ENCODE results near the gene TAGLN3.

TAGLN3 gene

GRCh38 chr3:112007633-112008032, 8.9 kb downstream of the TAGLN3 start:
- Histone ChIP-seq H3K27me3 (ENCODE audit: control insufficient read depth in 1 of 2, insufficient read depth in 2 of 2, low read length in 2 of 2) (no peaks in the 10 kb centered on the region), H3K4me3 (ENCODE audit: low read depth in 1 of 2, low read length in 2 of 2) (no peak overlapping the region), H3K4me1 (ENCODE audit: control insufficient read depth in 1 of 2, insufficient read depth in 2 of 2, low read length in 2 of 2) (peaks cover 0 to 5% of the 10 kb centered on the region in 2 donors), H3K9me3 (ENCODE audit: control insufficient read depth in 1 of 2, low read length in 2 of 2) (no peaks in the 10 kb centered on the region), H3K9ac (ENCODE audit: low read depth in 1 of 2, low read length in 2 of 2) (no peak overlapping the region), H3K27ac (ENCODE audit: low read depth, low read length) (no peak overlapping the region), H3K36me3 (ENCODE audit: control insufficient read depth in 1 of 2, insufficient read depth in 2 of 2, low read length in 2 of 2) (no peaks in the 10 kb centered on the region)

GRCh38 chr3:112009670-112010069, 10.9 kb downstream of the TAGLN3 start:
- Histone ChIP-seq H3K27ac (ENCODE audit: low read depth, low read length) (no peak overlapping the region), H3K9me3 (ENCODE audit: control insufficient read depth in 1 of 2, low read length in 2 of 2) (no peaks in the 10 kb centered on the region), H3K36me3 (ENCODE audit: control insufficient read depth in 1 of 2, insufficient read depth in 2 of 2, low read length in 2 of 2) (no peaks in the 10 kb centered on the region), H3K27me3 (ENCODE audit: control insufficient read depth in 1 of 2, insufficient read depth in 2 of 2, low read length in 2 of 2) (no peaks in the 10 kb centered on the region), H3K4me1 (ENCODE audit: control insufficient read depth in 1 of 2, insufficient read depth in 2 of 2, low read length in 2 of 2) (peaks cover 4 to 9% of the 10 kb centered on the region in 2 donors), H3K4me3 (ENCODE audit: low read depth in 1 of 2, low read length in 2 of 2) (no peak overlapping the region), H3K9ac (ENCODE audit: low read depth in 1 of 2, low read length in 2 of 2) (no peak overlapping the region)

GRCh38 chr3:112010636-112011035, 11.9 kb downstream of the TAGLN3 start:
- Histone ChIP-seq H3K27me3 (ENCODE audit: control insufficient read depth in 1 of 2, insufficient read depth in 2 of 2, low read length in 2 of 2) (no peaks in the 10 kb centered on the region), H3K4me1 (ENCODE audit: control insufficient read depth in 1 of 2, insufficient read depth in 2 of 2, low read length in 2 of 2) (peaks cover 4 to 6% of the 10 kb centered on the region in 2 donors), H3K4me3 (ENCODE audit: low read depth in 1 of 2, low read length in 2 of 2) (no peak overlapping the region), H3K9ac (ENCODE audit: low read depth in 1 of 2, low read length in 2 of 2) (no peak overlapping the region), H3K36me3 (ENCODE audit: control insufficient read depth in 1 of 2, insufficient read depth in 2 of 2, low read length in 2 of 2) (no peaks in the 10 kb centered on the region), H3K9me3 (ENCODE audit: control insufficient read depth in 1 of 2, low read length in 2 of 2) (no peaks in the 10 kb centered on the region), H3K27ac (ENCODE audit: low read depth, low read length) (no peak overlapping the region)

- Histone ChIP-seq H3K36me3 (ENCODE audit: control insufficient read depth in 1 of 2, insufficient read depth in 2 of 2, low read length in 2 of 2) (no peaks in the 10 kb centered on the region), H3K4me3 (ENCODE audit: low read depth in 1 of 2, low read length in 2 of 2) (no peak overlapping the region), H3K9me3 (ENCODE audit: control insufficient read depth in 1 of 2, low read length in 2 of 2) (no peaks in the 10 kb centered on the region), H3K27me3 (ENCODE audit: control insufficient read depth in 1 of 2, insufficient read depth in 2 of 2, low read length in 2 of 2) (no peaks in the 10 kb centered on the region), H3K9ac (ENCODE audit: low read depth in 1 of 2, low read length in 2 of 2) (no peak overlapping the region), H3K27ac (ENCODE audit: low read depth, low read length) (no peak overlapping the region), H3K4me1 (ENCODE audit: control insufficient read depth in 1 of 2, insufficient read depth in 2 of 2, low read length in 2 of 2) (peaks cover 4 to 6% of the 10 kb centered on the region in 2 donors)
Measured at GRCh38 chr3:112011376-112011940, 12.7 kb downstream of the TAGLN3 start.

- Histone ChIP-seq H3K9me3 (ENCODE audit: control insufficient read depth in 1 of 2, low read length in 2 of 2) (no peaks in the 10 kb centered on the region), H3K27ac (ENCODE audit: low read depth, low read length) (no peak overlapping the region), H3K4me1 (ENCODE audit: control insufficient read depth in 1 of 2, insufficient read depth in 2 of 2, low read length in 2 of 2) (peaks cover 4 to 6% of the 10 kb centered on the region in 2 donors), H3K27me3 (ENCODE audit: control insufficient read depth in 1 of 2, insufficient read depth in 2 of 2, low read length in 2 of 2) (no peaks in the 10 kb centered on the region), H3K9ac (ENCODE audit: low read depth in 1 of 2, low read length in 2 of 2) (no peak overlapping the region), H3K4me3 (ENCODE audit: low read depth in 1 of 2, low read length in 2 of 2) (no peak overlapping the region), H3K36me3 (ENCODE audit: control insufficient read depth in 1 of 2, insufficient read depth in 2 of 2, low read length in 2 of 2) (no peaks in the 10 kb centered on the region)
Measured at GRCh38 chr3:112012205-112012992, 13.7 kb downstream of the TAGLN3 start.

GRCh38 chr3:112013058-112013783, 14.5 kb downstream of the TAGLN3 start:
- H3K9me3 ChIP-seq (ENCODE audit: control insufficient read depth in 1 of 2, low read length in 2 of 2) = no peaks in the 10 kb centered on the region
- no peak overlapping the region for H3K9ac ChIP-seq (ENCODE audit: low read depth in 1 of 2, low read length in 2 of 2)
- no peak overlapping the region for H3K27ac ChIP-seq (ENCODE audit: low read depth, low read length)
- H3K4me3 ChIP-seq (ENCODE audit: low read depth in 1 of 2, low read length in 2 of 2) = peak overlapping the region in 1 of 2 donors; percentile 18
- H3K27me3 ChIP-seq (ENCODE audit: control insufficient read depth in 1 of 2, insufficient read depth in 2 of 2, low read length in 2 of 2) = no peaks in the 10 kb centered on the region
- H3K4me1 ChIP-seq (ENCODE audit: control insufficient read depth in 1 of 2, insufficient read depth in 2 of 2, low read length in 2 of 2) = peaks cover 4 to 6% of the 10 kb centered on the region in 2 donors
- H3K36me3 ChIP-seq (ENCODE audit: control insufficient read depth in 1 of 2, insufficient read depth in 2 of 2, low read length in 2 of 2) = no peaks in the 10 kb centered on the region

GRCh38 chr3:112013784-112014143, 15.0 kb downstream of the TAGLN3 start:
- no peak overlapping the region for H3K4me3 ChIP-seq (ENCODE audit: low read depth in 1 of 2, low read length in 2 of 2)
- H3K27ac ChIP-seq (ENCODE audit: low read depth, low read length) = no peak overlapping the region
- H3K9ac ChIP-seq (ENCODE audit: low read depth in 1 of 2, low read length in 2 of 2) = no peak overlapping the region
- no peaks in the 10 kb centered on the region for H3K27me3 ChIP-seq (ENCODE audit: control insufficient read depth in 1 of 2, insufficient read depth in 2 of 2, low read length in 2 of 2)
- no peaks in the 10 kb centered on the region for H3K9me3 ChIP-seq (ENCODE audit: control insufficient read depth in 1 of 2, low read length in 2 of 2)
- H3K36me3 ChIP-seq (ENCODE audit: control insufficient read depth in 1 of 2, insufficient read depth in 2 of 2, low read length in 2 of 2) = no peaks in the 10 kb centered on the region
- H3K4me1 ChIP-seq (ENCODE audit: control insufficient read depth in 1 of 2, insufficient read depth in 2 of 2, low read length in 2 of 2) = peaks cover 4 to 6% of the 10 kb centered on the region in 2 donors

- Histone ChIP-seq H3K4me1 (ENCODE audit: control insufficient read depth in 1 of 2, insufficient read depth in 2 of 2, low read length in 2 of 2) (peaks cover 4 to 6% of the 10 kb centered on the region in 2 donors), H3K36me3 (ENCODE audit: control insufficient read depth in 1 of 2, insufficient read depth in 2 of 2, low read length in 2 of 2) (no peaks in the 10 kb centered on the region), H3K27me3 (ENCODE audit: control insufficient read depth in 1 of 2, insufficient read depth in 2 of 2, low read length in 2 of 2) (no peaks in the 10 kb centered on the region), H3K9me3 (ENCODE audit: control insufficient read depth in 1 of 2, low read length in 2 of 2) (no peaks in the 10 kb centered on the region), H3K4me3 (ENCODE audit: low read depth in 1 of 2, low read length in 2 of 2) (no peak overlapping the region), H3K9ac (ENCODE audit: low read depth in 1 of 2, low read length in 2 of 2) (no peak overlapping the region), H3K27ac (ENCODE audit: low read depth, low read length) (no peak overlapping the region)
Measured at GRCh38 chr3:112017091-112017490, 18.4 kb downstream of the TAGLN3 start.

- H3K36me3 ChIP-seq (ENCODE audit: control insufficient read depth in 1 of 2, insufficient read depth in 2 of 2, low read length in 2 of 2) = no peaks in the 10 kb centered on the region
Measured at GRCh38 chr3:112018712-112019111, 20.0 kb downstream of the TAGLN3 start.

GRCh38 chr3:112019716-112020115, 21.0 kb downstream of the TAGLN3 start:
- Histone ChIP-seq H3K9me3 (ENCODE audit: control insufficient read depth in 1 of 2, low read length in 2 of 2) (no peaks in the 10 kb centered on the region), H3K27me3 (ENCODE audit: control insufficient read depth in 1 of 2, insufficient read depth in 2 of 2, low read length in 2 of 2) (no peaks in the 10 kb centered on the region), H3K4me1 (ENCODE audit: control insufficient read depth in 1 of 2, insufficient read depth in 2 of 2, low read length in 2 of 2) (no peaks in the 10 kb centered on the region), H3K9ac (ENCODE audit: low read depth in 1 of 2, low read length in 2 of 2) (no peak overlapping the region), H3K27ac (ENCODE audit: low read depth, low read length) (no peak overlapping the region), H3K36me3 (ENCODE audit: control insufficient read depth in 1 of 2, insufficient read depth in 2 of 2, low read length in 2 of 2) (no peaks in the 10 kb centered on the region), H3K4me3 (ENCODE audit: low read depth in 1 of 2, low read length in 2 of 2) (no peak overlapping the region)

More at GRCh38 chr3:112018712-112019111, 20.0 kb downstream of the TAGLN3 start:
- no peaks in the 10 kb centered on the region for H3K27me3 ChIP-seq (ENCODE audit: control insufficient read depth in 1 of 2, insufficient read depth in 2 of 2, low read length in 2 of 2)
- no peaks in the 10 kb centered on the region for H3K4me1 ChIP-seq (ENCODE audit: control insufficient read depth in 1 of 2, insufficient read depth in 2 of 2, low read length in 2 of 2)
- no peak overlapping the region for H3K4me3 ChIP-seq (ENCODE audit: low read depth in 1 of 2, low read length in 2 of 2)
- no peak overlapping the region for H3K9ac ChIP-seq (ENCODE audit: low read depth in 1 of 2, low read length in 2 of 2)
- no peaks in the 10 kb centered on the region for H3K9me3 ChIP-seq (ENCODE audit: control insufficient read depth in 1 of 2, low read length in 2 of 2)
- H3K27ac ChIP-seq (ENCODE audit: low read depth, low read length) = no peak overlapping the region
